GM12801 (cell line): ENCODE measurements around the gene ABCA7.

Experiments
- TF ChIP-seq, protein P1 (sequence below): IDR thresholded peaks from one replicate; pipeline ENCODE4 v1.5.1; 2011; ENCODE audit warnings: control low read depth; ENCODE audit not compliant: insufficient read length; ENCODE audit errors: extremely low read depth

Gene ABCA7

DNA sequence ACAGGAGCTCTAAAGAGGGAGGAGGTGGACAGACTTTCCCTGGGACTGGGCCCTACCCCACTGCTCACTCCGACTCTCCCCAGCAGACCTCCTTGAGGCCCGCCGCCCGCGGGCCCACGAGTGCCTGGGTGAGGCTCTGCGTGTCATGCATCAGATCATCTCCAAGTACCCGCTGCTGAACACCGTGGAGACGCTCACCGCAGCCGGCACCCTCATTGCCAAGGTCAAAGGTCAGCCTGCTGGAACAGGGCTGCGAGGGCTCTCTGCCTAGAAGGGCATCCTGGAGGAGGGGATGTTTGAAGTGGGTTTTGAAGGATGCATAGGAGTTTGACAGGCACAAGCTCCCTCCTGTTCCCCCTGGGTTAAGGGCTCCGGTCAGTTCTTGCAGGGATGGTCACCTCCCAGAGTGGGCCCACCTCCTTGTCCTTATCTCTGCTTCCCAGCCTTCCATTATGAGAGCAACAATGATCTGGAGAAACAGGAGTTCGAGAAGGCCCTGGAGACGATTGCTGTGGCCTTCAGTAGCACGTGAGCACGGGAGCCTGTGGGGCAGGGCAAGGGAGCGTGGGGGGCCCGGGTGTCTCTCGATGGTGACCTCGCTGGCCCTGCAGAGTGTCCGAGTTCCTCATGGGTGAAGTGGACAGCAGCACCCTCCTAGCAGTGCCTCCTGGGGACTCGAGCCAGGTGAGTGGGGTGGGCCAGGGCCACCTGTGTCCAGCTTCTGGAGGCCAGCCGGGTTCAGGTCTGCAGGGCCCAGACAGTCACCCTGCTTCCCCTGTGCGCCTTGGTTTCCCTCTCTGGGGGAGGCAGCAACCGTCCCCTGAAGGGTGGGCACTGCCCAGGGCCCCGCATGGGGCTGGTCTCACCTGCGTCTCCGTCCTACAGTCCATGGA is 33.4 kb downstream of the ABCA7 start:
- TF ChIP-seq, protein P1, sequence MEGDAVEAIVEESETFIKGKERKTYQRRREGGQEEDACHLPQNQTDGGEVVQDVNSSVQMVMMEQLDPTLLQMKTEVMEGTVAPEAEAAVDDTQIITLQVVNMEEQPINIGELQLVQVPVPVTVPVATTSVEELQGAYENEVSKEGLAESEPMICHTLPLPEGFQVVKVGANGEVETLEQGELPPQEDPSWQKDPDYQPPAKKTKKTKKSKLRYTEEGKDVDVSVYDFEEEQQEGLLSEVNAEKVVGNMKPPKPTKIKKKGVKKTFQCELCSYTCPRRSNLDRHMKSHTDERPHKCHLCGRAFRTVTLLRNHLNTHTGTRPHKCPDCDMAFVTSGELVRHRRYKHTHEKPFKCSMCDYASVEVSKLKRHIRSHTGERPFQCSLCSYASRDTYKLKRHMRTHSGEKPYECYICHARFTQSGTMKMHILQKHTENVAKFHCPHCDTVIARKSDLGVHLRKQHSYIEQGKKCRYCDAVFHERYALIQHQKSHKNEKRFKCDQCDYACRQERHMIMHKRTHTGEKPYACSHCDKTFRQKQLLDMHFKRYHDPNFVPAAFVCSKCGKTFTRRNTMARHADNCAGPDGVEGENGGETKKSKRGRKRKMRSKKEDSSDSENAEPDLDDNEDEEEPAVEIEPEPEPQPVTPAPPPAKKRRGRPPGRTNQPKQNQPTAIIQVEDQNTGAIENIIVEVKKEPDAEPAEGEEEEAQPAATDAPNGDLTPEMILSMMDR, result no peak

DNA sequence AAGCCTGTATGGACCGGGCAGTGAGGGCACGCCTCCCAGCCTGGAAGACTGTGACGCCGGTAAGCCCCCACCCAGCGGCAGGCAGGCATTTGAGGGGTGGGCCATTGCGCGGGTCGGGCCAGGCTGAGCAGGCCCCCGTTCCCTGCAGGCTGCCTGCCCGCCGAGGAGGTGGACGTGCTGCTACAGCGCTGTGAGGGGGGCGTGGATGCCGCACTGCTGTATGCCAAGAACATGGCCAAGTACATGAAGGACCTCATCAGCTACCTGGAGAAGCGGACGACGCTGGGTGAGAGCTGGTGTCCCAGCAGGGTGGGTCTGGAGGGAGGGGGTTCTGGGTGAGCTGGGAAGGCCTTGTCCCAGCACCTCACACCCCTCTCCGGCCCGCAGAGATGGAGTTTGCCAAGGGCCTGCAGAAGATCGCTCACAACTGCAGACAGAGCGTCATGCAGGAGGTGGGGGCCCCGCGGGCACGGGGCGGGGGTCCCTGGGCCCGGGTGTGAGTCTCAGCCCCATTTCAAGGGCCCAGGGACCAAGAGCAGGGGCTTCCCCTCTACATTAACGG is 34.1 kb downstream of the ABCA7 start:
- TF ChIP-seq, protein P1, result no peak

DNA sequence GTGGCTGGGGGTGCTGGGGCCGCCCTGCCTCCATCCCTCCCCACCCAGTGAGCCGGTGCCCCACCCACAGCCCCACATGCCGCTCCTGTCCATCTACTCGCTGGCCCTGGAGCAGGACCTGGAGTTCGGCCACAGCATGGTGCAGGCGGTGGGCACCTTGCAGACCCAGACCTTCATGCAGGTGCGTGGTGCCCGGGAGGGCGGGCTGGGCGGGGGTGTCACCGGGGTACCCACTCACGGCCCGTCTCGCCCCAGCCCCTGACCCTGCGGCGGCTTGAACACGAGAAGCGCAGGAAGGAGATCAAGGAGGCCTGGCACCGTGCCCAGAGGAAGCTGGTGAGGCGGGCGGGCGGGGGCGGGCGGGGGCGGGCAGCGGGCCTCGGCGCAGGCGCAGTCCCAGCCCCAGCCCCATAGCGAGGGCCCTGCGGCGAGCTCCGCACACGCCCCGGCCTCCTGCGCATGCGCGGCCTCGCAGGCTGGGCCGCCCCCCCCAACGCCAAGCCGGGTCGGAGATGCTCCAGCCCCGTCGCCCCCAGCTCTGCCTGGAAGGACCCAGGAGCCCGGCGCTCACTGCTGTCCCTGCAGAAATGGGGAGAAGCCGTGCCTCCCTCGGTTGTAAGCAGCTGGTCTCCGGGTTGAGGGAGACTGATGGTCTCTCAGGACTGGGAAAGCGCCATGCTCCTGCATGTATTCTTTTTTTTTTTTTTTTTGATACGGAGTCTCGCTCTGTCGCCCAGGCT is 34.8 kb downstream of the ABCA7 start:
- TF ChIP-seq, protein P1, result no peak

DNA sequence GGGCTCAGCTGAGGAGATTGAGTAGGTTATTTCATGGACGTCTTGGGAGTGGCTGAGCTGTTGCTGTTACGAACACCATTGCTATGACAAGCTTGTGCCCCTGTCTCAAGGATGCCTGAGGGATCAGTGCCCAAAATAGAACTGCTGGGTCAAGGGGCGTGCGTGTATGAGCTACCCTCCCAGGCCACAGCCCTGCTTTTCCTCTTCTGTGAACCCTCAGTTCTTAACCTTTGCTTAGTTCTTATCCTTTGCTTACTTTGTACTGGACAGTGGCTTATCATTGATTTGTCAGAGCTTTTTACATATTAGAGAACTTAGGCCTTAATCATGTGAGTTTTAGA is 36.1 kb downstream of the ABCA7 start:
- TF ChIP-seq, protein P1, result no peak

DNA sequence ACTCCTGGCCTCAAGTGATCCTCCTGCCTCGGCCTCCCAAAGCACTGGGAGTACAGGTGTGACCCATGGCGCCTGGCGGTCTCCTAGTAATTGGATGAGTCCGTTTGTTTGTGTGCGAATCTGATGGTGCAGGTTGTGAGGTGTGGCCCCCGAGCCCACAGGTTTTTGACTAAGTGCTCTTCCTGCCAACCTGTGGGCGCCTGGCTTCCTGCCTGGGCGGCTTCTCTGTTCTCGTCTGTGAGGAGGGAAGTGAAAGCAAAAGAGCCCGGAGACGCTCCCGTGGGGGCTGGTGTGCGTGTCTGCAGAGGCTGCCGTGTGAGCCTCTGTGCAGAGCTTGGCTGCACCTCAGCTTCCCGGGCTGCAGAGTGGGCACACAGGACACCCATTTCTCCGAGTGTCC is 37.0 kb downstream of the ABCA7 start:
- TF ChIP-seq, protein P1, result no peak

GRCh38 chr19:1079566-1080111 is 39.7 kb downstream of the ABCA7 start:
- TF ChIP-seq, protein P1, result no peak
